Panc1 (cell line): Measurements from ENCODE around the gene NKPD1. TPM values are rescaled to one million over a fixed set of nuclear protein-coding genes. Genes with fewer than 3 reads are reported as not detected.

Experiments
- ATAC-seq: fragments of 200-7000 bp; cut with Tn5 transposase; 2 replicates; pipeline ENCODE4 v1.9.1; 2020; ENCODE audit warnings: mild to moderate bottlenecking, moderate library complexity
- BruUV-seq: library from RNA; stranded (reverse); fragments of 400-500 nt; replicated peaks from 2 replicates; lab custom pipeline; 2021; lab: Mats Ljungman, UMichigan
- CTCF ChIA-PET: fragments of 300-600 bp; sonication (Branson Sonifier 250); formaldehyde crosslinking; loops from one replicate; lab custom pipeline; 2022; ENCODE audit warnings: antibody characterized with exemption; lab: Charles Lee
- POLR2A ChIA-PET: fragments of 300-600 bp; sonication (Branson Sonifier 250); formaldehyde crosslinking; loops from one replicate; lab custom pipeline; 2022; ENCODE audit warnings: antibody characterized with exemption; lab: Charles Lee
- DNase-seq: peaks from one replicate; pipeline ENCODE4 v3.0.0-alpha.2; 2010; ENCODE audit warnings: low read depth, low spot score
- H3K27ac ChIP-seq: 2 replicates; pipeline ENCODE4 v1.5.1; 2011; ENCODE audit warnings: mild to moderate bottlenecking, low read length, inconsistent platforms
- H3K27me3 ChIP-seq: fragments of 200-500 bp; sonication (Bioruptor generic); 2 replicates; pipeline ENCODE4 v1.6.0; 2014; ENCODE audit warnings: low read length, inconsistent platforms; ENCODE audit not compliant: control insufficient read depth, insufficient read depth
- H3K36me3 ChIP-seq: fragments of 200-500 bp; sonication (Bioruptor generic); 2 replicates; pipeline ENCODE4 v1.5.1; 2014; ENCODE audit warnings: inconsistent platforms, mild to moderate bottlenecking, low read length, moderate library complexity; ENCODE audit not compliant: control insufficient read depth, insufficient read depth
- H3K4me1 ChIP-seq: 2 replicates; pipeline ENCODE4 v1.5.1; 2011; ENCODE audit warnings: inconsistent platforms, mild to moderate bottlenecking, low read length, moderate library complexity; ENCODE audit not compliant: control insufficient read depth, insufficient read depth
- H3K4me3 ChIP-seq, 2 experiments: 2 replicates each; pipeline ENCODE4 v1.5.1; 2011 to 2012; ENCODE audit warnings: low read depth in 2 of 2, low read length in 2 of 2, mild to moderate bottlenecking in 2 of 2, inconsistent platforms in 1 of 2, moderate library complexity in 1 of 2
- H3K9me3 ChIP-seq: fragments of 200-500 bp; sonication (Bioruptor generic); 2 replicates; pipeline ENCODE4 v1.5.1; 2014; ENCODE audit warnings: low read depth, mild to moderate bottlenecking, inconsistent platforms, low read length, moderate library complexity; ENCODE audit not compliant: control insufficient read depth, insufficient read depth
- POLR2AphosphoS5 ChIP-seq: IDR thresholded peaks from 2 replicates; pipeline ENCODE4 v1.6.1; 2012; ENCODE audit warnings: mild to moderate bottlenecking, low read depth, low read length, moderate library complexity
- REST ChIP-seq, 2 experiments: IDR thresholded peaks; 2 replicates each; pipeline ENCODE4 v1.6.1; 2011 to 2012; ENCODE audit warnings: low read depth in 2 of 2, control low read depth in 1 of 2, low read length in 1 of 2, mild to moderate bottlenecking in 1 of 2, moderate library complexity in 1 of 2; ENCODE audit not compliant: insufficient read depth in 1 of 2
- SIN3A ChIP-seq: IDR thresholded peaks from 2 replicates; pipeline ENCODE4 v1.6.1; 2012; ENCODE audit warnings: low read depth, mild to moderate bottlenecking, low read length, moderate library complexity, borderline replicate concordance; ENCODE audit not compliant: insufficient read depth
- TCF7L2 ChIP-seq: IDR thresholded peaks from 2 replicates; pipeline ENCODE4 v1.6.1; 2011; ENCODE audit warnings: mild to moderate bottlenecking, low read depth, low read length, inconsistent platforms
- in situ Hi-C: cut with HindIII; loops from 2 replicates; pipeline ENCODE4 v1.10.0; 2016; ENCODE audit warnings: low sequenced_read_pairs, low pct_unique_long_range_greater_than_20kb
- intact Hi-C: fragments of 100-400 bp; cut with micrococcal nuclease; formaldehyde crosslinking; loops from one replicate; pipeline ENCODE4 v1.10.0; 2022; ENCODE audit not compliant: unreplicated experiment
- total RNA-seq: library from RNA; stranded (reverse); gene quantifications from one replicate; pipeline ENCODE4 v1.2.1, GENCODE V29; 2021; ENCODE audit not compliant: unreplicated experiment
- TF ChIP-seq, protein P1 (sequence below): fragments of 450-650 bp; IDR thresholded peaks from 2 replicates; pipeline ENCODE4 v1.5.1; 2017; ENCODE audit warnings: mild to moderate bottlenecking

Gene NKPD1
- total RNA-seq, 1 experiment from 2014 or later, result 0.05 TPM

DNA sequence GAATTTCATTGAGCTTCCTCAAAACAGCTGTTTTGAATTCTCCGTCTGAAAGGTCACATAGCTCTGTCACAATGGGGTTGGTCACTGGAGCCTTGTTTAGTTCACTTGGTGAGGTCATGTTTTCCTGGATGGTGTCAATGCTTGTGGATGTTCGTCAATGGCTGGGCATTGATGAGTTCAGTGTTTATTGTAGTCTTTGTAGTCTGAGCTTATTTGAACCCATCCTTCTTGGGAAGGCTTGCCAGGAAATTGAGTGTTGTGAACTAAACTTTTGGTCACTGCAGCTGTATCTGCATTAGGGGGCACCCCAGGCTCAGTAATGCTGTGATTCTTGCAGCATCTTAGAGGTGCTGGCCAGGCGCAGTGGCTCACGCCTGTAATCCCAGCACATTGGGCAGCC, 39.8 kb upstream of the NKPD1 start:
- peak; percentile 66; the same call in 1 of the 2 replicates for ATAC-seq
- ChIA-PET CTCF (interaction anchor here (0.6 kb wide), 2 partner anchors 18 to 206 kb away, joined by 3 read pairs; no protein-coding TSS in a partner anchor), POLR2A (interaction anchor here (0.5 kb wide), 1 partner anchor 585 kb away, joined by 7 read pairs; no protein-coding TSS in a partner anchor)
- DNase-seq, result no peak
- Histone ChIP-seq H3K27me3 (no peaks in the 10 kb centered on the region), H3K4me1 (no peaks in the 10 kb centered on the region), H3K36me3 (no peaks in the 10 kb centered on the region), H3K9me3 (no peaks in the 10 kb centered on the region), H3K4me3 (no peak overlapping the region), H3K27ac (no peak overlapping the region)
- TF ChIP-seq POLR2AphosphoS5, result no peak
- TF ChIP-seq TCF7L2, result no peak
- TF ChIP-seq SIN3A, result no peak
- no peak for TF ChIP-seq REST (IDR thresholded peaks at IDR 0.05; ENCODE audit: insufficient read depth in 1 of 2, low read depth in 2 of 2, low read length in 1 of 2)
- TF ChIP-seq, protein P1, sequence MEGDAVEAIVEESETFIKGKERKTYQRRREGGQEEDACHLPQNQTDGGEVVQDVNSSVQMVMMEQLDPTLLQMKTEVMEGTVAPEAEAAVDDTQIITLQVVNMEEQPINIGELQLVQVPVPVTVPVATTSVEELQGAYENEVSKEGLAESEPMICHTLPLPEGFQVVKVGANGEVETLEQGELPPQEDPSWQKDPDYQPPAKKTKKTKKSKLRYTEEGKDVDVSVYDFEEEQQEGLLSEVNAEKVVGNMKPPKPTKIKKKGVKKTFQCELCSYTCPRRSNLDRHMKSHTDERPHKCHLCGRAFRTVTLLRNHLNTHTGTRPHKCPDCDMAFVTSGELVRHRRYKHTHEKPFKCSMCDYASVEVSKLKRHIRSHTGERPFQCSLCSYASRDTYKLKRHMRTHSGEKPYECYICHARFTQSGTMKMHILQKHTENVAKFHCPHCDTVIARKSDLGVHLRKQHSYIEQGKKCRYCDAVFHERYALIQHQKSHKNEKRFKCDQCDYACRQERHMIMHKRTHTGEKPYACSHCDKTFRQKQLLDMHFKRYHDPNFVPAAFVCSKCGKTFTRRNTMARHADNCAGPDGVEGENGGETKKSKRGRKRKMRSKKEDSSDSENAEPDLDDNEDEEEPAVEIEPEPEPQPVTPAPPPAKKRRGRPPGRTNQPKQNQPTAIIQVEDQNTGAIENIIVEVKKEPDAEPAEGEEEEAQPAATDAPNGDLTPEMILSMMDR, result no peak
- BruUV-seq, result no TSS peak
- intact Hi-C loops, result loop anchor here (10.0 kb wide), 1 partner anchor 134 kb away; no protein-coding TSS in a partner anchor
- in situ Hi-C loops, result no loop called here

GRCh38 chr19:45195764-45196163, 35.0 kb upstream of the NKPD1 start:
- H3K27ac ChIP-seq, result no peak overlapping the region
- DNase-seq, result no peak
- ATAC-seq, result peak; percentile 83
- no peak overlapping the region for H3K4me3 ChIP-seq
- in situ Hi-C loops, result no loop called here
- no peaks in the 10 kb centered on the region for H3K9me3 ChIP-seq
- no peaks in the 10 kb centered on the region for H3K4me1 ChIP-seq
- BruUV-seq, result no TSS peak
- intact Hi-C loops, result no loop called here
- no peaks in the 10 kb centered on the region for H3K27me3 ChIP-seq
- TF ChIP-seq POLR2AphosphoS5 (no peak), REST (IDR thresholded peaks at IDR 0.05; ENCODE audit: insufficient read depth in 1 of 2, low read depth in 2 of 2, low read length in 1 of 2) (no peak), SIN3A (no peak), TCF7L2 (no peak)
- TF ChIP-seq, protein P1, result no peak
- ChIA-PET POLR2A (interaction anchor here (0.6 kb wide), 1 partner anchor 126 kb away, joined by 3 read pairs; no protein-coding TSS in a partner anchor), CTCF (no interaction called here)
- H3K36me3 ChIP-seq, result no peaks in the 10 kb centered on the region
